Ishikawa (cell line): ENCODE measurements around the gene HIF3A.

Experiments
- CEBPB ChIP-seq: IDR thresholded peaks from 2 replicates; pipeline ENCODE4 v1.6.1; 2012
- CREB1 ChIP-seq: IDR thresholded peaks from 2 replicates; pipeline ENCODE4 v1.6.1; 2012; ENCODE audit warnings: low read depth
- EGR1 ChIP-seq: IDR thresholded peaks from 2 replicates; pipeline ENCODE4 v1.6.1; 2012
- EP300 ChIP-seq: IDR thresholded peaks from 2 replicates; pipeline ENCODE4 v1.6.1; 2012; ENCODE audit warnings: borderline replicate concordance
- FOXM1 ChIP-seq: IDR thresholded peaks from 2 replicates; pipeline ENCODE4 v1.6.1; 2012; ENCODE audit warnings: low read depth, borderline replicate concordance
- NFIC ChIP-seq: IDR thresholded peaks from 2 replicates; pipeline ENCODE4 v1.6.1; 2012
- RAD21 ChIP-seq: IDR thresholded peaks from 2 replicates; pipeline ENCODE4 v1.6.1; 2012; ENCODE audit warnings: low read depth
- TAF1 ChIP-seq: IDR thresholded peaks from 2 replicates; pipeline ENCODE4 v1.6.1; 2012; ENCODE audit warnings: low read depth, mild to moderate bottlenecking
- TCF12 ChIP-seq: IDR thresholded peaks from 2 replicates; pipeline ENCODE4 v1.6.1; 2012; ENCODE audit warnings: low read depth
- TEAD4 ChIP-seq: IDR thresholded peaks from 2 replicates; pipeline ENCODE4 v1.6.1; 2012
- YY1 ChIP-seq: IDR thresholded peaks from 2 replicates; pipeline ENCODE4 v1.6.1; 2012; ENCODE audit warnings: low read depth
- ZBTB7A ChIP-seq: IDR thresholded peaks from 2 replicates; pipeline ENCODE4 v1.6.1; 2012; ENCODE audit warnings: low read depth
- TF ChIP-seq, protein P1 (sequence below): IDR thresholded peaks from 2 replicates; pipeline ENCODE4 v1.6.1; 2012; ENCODE audit warnings: low read depth, mild to moderate bottlenecking
- TF ChIP-seq, protein P2 (sequence below): IDR thresholded peaks from 2 replicates; pipeline ENCODE4 v1.6.1; 2012
- TF ChIP-seq, protein P3 (sequence below): IDR thresholded peaks from 2 replicates; pipeline ENCODE4 v1.6.1; 2012

Gene HIF3A

DNA sequence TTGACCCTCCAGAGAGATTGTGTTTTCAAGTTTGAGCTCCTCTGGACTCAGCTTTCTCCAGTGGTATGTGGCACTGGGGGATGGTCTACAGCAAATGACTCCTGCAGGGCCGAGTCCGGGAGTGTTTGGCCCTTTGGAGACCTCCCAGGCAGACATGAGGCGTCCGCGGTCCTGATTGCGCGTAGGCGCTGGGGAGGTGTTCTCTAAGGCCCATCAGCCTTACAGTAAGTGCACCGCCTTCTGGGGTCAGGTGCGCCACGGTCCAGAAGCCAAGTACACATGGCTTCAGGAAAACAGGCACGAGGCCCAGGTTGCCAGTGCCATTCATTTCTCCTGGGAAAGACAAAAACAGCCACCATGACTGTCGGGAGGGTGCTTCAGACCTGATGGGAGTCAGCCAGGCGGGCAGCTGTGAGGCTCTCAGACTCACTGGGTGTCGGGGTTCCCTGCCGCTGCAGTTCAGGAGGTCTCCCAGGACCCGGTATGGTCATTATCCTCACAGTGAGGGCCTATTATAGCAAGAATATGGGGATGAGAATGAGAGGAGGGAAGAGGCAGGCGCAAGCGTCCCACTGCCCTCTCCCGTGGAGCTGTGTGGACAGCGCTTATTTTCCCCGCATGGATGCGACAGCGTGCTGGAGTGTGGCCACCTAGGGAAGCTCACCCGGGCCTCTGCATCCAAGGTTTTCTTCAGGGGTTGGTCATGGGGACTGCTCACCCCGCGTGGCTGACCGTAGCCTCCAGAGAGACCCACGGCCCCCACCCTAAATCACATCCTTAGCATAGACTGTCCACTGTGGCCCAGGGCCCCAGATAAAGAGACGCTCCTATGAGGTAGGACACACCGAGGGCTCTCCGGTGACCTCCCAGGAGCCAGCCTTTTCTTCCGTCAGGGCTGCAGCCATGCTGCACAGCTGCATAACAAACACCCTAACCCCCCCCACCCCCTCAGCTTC is 94.7 kb downstream of the HIF3A start:
- TF ChIP-seq TAF1 (no peak), EGR1 (no peak), YY1 (no peak), CEBPB (no peak), RAD21 (no peak), CREB1 (no peak), ZBTB7A (no peak), TCF12 (no peak), TEAD4 (no peak), EP300 (no peak), NFIC (no peak), FOXM1 (no peak)
- TF ChIP-seq, protein P1, sequence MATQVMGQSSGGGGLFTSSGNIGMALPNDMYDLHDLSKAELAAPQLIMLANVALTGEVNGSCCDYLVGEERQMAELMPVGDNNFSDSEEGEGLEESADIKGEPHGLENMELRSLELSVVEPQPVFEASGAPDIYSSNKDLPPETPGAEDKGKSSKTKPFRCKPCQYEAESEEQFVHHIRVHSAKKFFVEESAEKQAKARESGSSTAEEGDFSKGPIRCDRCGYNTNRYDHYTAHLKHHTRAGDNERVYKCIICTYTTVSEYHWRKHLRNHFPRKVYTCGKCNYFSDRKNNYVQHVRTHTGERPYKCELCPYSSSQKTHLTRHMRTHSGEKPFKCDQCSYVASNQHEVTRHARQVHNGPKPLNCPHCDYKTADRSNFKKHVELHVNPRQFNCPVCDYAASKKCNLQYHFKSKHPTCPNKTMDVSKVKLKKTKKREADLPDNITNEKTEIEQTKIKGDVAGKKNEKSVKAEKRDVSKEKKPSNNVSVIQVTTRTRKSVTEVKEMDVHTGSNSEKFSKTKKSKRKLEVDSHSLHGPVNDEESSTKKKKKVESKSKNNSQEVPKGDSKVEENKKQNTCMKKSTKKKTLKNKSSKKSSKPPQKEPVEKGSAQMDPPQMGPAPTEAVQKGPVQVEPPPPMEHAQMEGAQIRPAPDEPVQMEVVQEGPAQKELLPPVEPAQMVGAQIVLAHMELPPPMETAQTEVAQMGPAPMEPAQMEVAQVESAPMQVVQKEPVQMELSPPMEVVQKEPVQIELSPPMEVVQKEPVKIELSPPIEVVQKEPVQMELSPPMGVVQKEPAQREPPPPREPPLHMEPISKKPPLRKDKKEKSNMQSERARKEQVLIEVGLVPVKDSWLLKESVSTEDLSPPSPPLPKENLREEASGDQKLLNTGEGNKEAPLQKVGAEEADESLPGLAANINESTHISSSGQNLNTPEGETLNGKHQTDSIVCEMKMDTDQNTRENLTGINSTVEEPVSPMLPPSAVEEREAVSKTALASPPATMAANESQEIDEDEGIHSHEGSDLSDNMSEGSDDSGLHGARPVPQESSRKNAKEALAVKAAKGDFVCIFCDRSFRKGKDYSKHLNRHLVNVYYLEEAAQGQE, result no peak
- TF ChIP-seq, protein P2, sequence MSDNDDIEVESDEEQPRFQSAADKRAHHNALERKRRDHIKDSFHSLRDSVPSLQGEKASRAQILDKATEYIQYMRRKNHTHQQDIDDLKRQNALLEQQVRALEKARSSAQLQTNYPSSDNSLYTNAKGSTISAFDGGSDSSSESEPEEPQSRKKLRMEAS, result no peak
- TF ChIP-seq, protein P3, sequence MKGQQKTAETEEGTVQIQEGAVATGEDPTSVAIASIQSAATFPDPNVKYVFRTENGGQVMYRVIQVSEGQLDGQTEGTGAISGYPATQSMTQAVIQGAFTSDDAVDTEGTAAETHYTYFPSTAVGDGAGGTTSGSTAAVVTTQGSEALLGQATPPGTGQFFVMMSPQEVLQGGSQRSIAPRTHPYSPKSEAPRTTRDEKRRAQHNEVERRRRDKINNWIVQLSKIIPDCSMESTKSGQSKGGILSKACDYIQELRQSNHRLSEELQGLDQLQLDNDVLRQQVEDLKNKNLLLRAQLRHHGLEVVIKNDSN, result no peak

DNA sequence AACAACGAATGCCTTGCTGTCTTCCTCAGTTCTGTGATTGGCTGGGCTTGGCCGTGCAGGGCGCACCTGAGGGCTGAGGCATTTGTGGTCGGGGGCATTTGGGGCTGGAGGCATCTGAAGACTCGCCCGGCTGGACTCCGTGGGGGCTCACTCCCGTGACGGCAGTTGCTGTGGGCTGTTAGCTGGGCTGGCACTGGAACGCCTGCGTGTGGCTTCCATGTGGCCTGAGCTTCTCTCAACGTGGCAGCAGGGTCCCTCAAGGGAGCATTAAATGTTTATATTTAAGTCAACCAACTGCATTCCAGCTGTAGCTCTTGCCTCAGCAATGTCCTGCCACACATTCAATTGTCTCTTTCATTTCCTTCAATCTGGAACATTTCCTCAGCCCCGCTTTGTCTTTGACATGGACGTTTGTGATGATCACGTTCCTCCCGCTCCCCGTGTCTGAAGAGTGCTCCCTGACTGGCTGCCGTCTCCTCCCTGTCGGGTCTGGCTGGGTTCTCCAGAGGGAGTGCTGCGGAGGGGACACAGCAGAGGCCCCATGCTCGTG is 95.5 kb downstream of the HIF3A start:
- TF ChIP-seq, protein P2, result no peak
- TF ChIP-seq CREB1, result no peak

DNA sequence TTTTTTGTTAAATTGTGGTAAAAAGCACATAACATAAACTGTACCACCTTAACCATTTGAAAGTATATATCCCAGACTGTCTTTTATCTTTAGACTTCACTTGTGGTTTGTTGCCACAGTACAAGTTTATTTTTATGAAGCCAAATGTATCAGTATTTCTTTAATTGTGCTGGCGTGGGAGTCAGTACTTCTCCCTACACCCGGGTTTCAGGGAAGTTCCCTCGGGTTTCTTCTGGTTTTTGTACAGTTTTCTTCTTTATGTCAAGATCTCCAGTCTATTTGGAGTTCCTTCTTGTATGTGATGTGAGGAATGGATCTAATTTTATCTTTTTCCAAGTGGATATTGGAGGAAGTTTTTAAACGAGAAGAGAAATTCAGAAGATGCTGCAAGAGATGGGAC is 96.0 kb downstream of the HIF3A start:
- TF ChIP-seq, protein P1, result no peak
- TF ChIP-seq EP300 (no peak), CEBPB (no peak), ZBTB7A (no peak), YY1 (no peak), EGR1 (no peak), TCF12 (no peak), RAD21 (no peak), NFIC (no peak), FOXM1 (no peak), TAF1 (no peak), CREB1 (no peak), TEAD4 (no peak)
- TF ChIP-seq, protein P3, result no peak
- TF ChIP-seq, protein P2, result no peak
